Chondrocyte (in vitro differentiated cells): ENCODE data around the gene PTDSS2. TPM values are rescaled to one million over a fixed set of nuclear protein-coding genes. Genes with fewer than 3 reads are reported as not detected.

Source experiments
- DNase-seq: peaks from one replicate; pipeline ENCODE4 v3.0.0; 2021; ENCODE audit warnings: mixed read lengths, low spot score
- H3K27ac Mint-ChIP-seq: one replicate; pipeline ENCODE4 v1.8.0; 2021; ENCODE audit warnings: mild to moderate bottlenecking, moderate library complexity, mixed read lengths; ENCODE audit not compliant: unreplicated experiment
- H3K27me3 Mint-ChIP-seq: 2 replicates; pipeline ENCODE4 v1.8.0; 2021; ENCODE audit warnings: low read depth, mixed read lengths
- H3K36me3 Mint-ChIP-seq: 2 replicates; pipeline ENCODE4 v1.8.0; 2021; ENCODE audit warnings: low read depth, mixed read lengths
- H3K4me1 Mint-ChIP-seq: 2 replicates; pipeline ENCODE4 v1.8.0; 2021; ENCODE audit warnings: low read depth, mild to moderate bottlenecking, mixed read lengths
- H3K4me3 Mint-ChIP-seq: one replicate; pipeline ENCODE4 v1.8.0; 2021; ENCODE audit warnings: mild to moderate bottlenecking, moderate library complexity, mixed read lengths; ENCODE audit not compliant: unreplicated experiment
- H3K9me3 Mint-ChIP-seq: 2 replicates; pipeline ENCODE4 v1.8.0; 2021; ENCODE audit warnings: low read depth, mixed read lengths
- total RNA-seq: library from RNA; stranded (reverse); gene quantifications from 3 replicates; pipeline ENCODE4 v1.2.1, GENCODE V29; 2021
- TF ChIP-seq, protein P1 (sequence below): fragments of 200-600 bp; sonication (generic); IDR thresholded peaks from 2 replicates; pipeline ENCODE4 v1.5.0; 2021; ENCODE audit warnings: antibody characterized with exemption, mild to moderate bottlenecking, moderate library complexity

The PTDSS2 gene
- total RNA-seq, 1 donor from 2014 or later = 30.0 TPM

DNA sequence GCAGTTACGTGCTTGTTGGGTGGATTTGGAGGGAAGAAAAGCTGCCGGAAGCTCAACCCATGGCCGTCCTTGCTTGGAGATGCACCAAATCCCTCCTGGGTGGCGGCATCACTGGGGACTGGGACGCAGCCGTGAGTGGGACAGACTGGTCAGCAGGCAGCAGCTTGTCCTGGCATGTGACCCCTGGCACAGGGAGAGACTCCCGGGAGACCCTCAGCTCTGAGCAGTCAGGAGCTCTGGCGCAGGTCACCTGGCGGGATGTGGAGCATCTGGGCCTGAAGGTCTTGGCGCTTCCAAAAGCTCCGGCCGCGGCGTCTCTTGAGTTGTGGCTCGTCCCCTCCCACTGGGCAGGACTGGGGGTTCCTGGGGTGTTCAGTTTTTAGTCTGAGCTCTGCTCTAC lies 26.3 kb downstream of the PTDSS2 start:
- peaks cover under 1% of the 10 kb centered on the region for H3K36me3 Mint-ChIP-seq
- no peaks in the 10 kb centered on the region for H3K4me1 Mint-ChIP-seq
- no peaks in the 10 kb centered on the region for H3K9me3 Mint-ChIP-seq
- no peaks in the 10 kb centered on the region for H3K27me3 Mint-ChIP-seq
- H3K27ac Mint-ChIP-seq = no peak overlapping the region
- H3K4me3 Mint-ChIP-seq = no peak overlapping the region
- DNase-seq = no peak
- TF ChIP-seq, protein P1, sequence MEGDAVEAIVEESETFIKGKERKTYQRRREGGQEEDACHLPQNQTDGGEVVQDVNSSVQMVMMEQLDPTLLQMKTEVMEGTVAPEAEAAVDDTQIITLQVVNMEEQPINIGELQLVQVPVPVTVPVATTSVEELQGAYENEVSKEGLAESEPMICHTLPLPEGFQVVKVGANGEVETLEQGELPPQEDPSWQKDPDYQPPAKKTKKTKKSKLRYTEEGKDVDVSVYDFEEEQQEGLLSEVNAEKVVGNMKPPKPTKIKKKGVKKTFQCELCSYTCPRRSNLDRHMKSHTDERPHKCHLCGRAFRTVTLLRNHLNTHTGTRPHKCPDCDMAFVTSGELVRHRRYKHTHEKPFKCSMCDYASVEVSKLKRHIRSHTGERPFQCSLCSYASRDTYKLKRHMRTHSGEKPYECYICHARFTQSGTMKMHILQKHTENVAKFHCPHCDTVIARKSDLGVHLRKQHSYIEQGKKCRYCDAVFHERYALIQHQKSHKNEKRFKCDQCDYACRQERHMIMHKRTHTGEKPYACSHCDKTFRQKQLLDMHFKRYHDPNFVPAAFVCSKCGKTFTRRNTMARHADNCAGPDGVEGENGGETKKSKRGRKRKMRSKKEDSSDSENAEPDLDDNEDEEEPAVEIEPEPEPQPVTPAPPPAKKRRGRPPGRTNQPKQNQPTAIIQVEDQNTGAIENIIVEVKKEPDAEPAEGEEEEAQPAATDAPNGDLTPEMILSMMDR = no peak

DNA sequence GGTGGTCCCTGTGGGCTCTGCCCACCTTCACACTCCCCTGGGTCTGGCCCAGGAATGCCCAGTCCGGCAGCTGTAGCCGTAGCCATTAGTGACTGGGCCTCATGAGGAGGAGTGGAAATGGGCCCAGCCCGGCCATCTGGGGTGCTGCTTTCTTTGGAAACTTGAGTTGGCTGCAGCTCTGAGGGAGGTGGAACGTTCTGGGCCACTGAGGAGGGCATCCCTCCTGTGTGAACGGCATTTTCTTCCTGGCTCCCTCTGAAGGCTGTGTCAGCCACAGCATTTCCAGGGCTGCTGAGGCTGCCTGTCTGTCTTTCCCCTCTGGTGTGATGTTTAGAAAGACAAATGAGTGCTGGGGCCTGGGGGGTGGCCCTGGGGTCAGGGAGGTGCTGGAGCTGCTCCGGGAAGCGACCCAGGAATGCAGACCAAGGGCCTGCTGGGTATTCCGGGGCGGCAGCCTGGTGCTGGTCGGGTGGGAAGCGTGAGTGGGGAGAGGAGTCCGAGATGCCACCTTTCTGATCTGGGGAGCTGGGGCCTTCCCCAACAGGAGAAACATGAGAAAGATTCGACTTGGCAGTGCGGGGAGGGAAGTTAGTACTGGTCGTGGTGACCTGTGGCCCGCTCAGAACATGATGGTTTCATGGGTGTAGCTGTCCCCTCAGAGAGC lies 27.1 kb downstream of the PTDSS2 start:
- no peaks in the 10 kb centered on the region for H3K4me1 Mint-ChIP-seq
- H3K27ac Mint-ChIP-seq = no peak overlapping the region
- no peaks in the 10 kb centered on the region for H3K9me3 Mint-ChIP-seq
- H3K4me3 Mint-ChIP-seq = no peak overlapping the region
- H3K36me3 Mint-ChIP-seq = peaks cover 2% of the 10 kb centered on the region
- DNase-seq = no peak
- no peaks in the 10 kb centered on the region for H3K27me3 Mint-ChIP-seq
- TF ChIP-seq, protein P1 = no peak

GRCh38 chr11:479311-479710 lies 29.2 kb downstream of the PTDSS2 start:
- no peak overlapping the region for H3K27ac Mint-ChIP-seq
- TF ChIP-seq, protein P1 = no peak
- no peak for DNase-seq
- H3K36me3 Mint-ChIP-seq = peaks cover 4% of the 10 kb centered on the region
- H3K27me3 Mint-ChIP-seq = no peaks in the 10 kb centered on the region
- peaks cover 3% of the 10 kb centered on the region for H3K9me3 Mint-ChIP-seq
- no peak overlapping the region for H3K4me3 Mint-ChIP-seq
- no peaks in the 10 kb centered on the region for H3K4me1 Mint-ChIP-seq

DNA sequence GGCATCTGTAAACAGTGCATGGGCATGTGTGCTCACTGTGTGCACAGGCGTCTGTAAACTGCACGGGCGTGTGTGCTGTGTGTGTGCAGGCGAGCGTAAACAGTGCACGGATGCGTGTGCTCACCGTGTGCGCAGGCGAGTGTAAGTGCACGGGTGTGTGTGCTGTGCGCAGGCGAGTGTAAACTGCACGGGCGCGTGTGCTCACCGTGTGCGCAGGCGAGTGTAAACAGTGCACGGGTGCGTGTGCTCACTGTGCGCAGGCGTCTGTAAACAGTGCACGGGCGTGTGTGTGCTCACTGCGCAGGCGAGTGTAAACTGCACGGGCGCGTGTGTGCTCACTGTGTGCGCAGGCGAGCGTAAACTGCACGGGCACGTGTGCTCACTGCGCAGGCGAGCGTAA lies 34.5 kb downstream of the PTDSS2 start:
- H3K4me1 Mint-ChIP-seq = no peaks in the 10 kb centered on the region
- no peak for DNase-seq
- peaks cover 3% of the 10 kb centered on the region for H3K9me3 Mint-ChIP-seq
- H3K36me3 Mint-ChIP-seq = peaks cover 4% of the 10 kb centered on the region
- no peaks in the 10 kb centered on the region for H3K27me3 Mint-ChIP-seq
- H3K27ac Mint-ChIP-seq = no peak overlapping the region
- H3K4me3 Mint-ChIP-seq = no peak overlapping the region
- TF ChIP-seq, protein P1 = no peak

DNA sequence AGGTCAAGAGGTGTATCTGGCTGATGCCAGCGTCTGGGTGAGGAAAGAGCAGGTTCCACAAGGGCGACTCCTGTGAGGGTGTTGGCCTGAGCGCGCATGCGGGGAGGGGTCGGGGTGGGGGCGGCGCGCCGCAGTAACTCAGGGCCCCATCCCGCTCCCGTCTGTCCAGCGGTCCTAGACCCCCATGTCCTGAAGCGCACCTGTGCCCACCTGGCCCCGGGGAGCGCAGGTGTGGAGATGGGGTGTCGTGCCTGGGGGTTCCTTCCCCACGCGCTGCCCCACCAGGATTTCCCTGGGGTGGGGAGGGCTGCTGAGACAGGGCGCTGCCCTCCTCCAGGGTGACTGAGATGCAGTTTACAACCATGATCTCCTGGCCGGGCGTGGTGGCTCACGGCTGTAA lies 36.1 kb downstream of the PTDSS2 start:
- no peaks in the 10 kb centered on the region for H3K4me1 Mint-ChIP-seq
- H3K9me3 Mint-ChIP-seq = peaks cover 3% of the 10 kb centered on the region
- H3K27ac Mint-ChIP-seq = no peak overlapping the region
- H3K27me3 Mint-ChIP-seq = no peaks in the 10 kb centered on the region
- DNase-seq = no peak
- H3K4me3 Mint-ChIP-seq = no peak overlapping the region
- TF ChIP-seq, protein P1 = no peak
- peaks cover 5% of the 10 kb centered on the region for H3K36me3 Mint-ChIP-seq
